SK-N-SH treated with all-trans-retinoic acid at 6 μM for 48 hours (cell line): Measurements from ENCODE around the gene NLRP9.

ENCODE experiments used
- ARNTL ChIP-seq: fragments of 450-650 bp; formaldehyde crosslinking; IDR thresholded peaks from 2 replicates; pipeline ENCODE4 v1.5.0; 2020; ENCODE audit warnings: low read depth, mild to moderate bottlenecking, moderate library complexity, borderline replicate concordance
- CSDC2 ChIP-seq: fragments of 250-450 bp; sonication (Bioruptor Pico); IDR thresholded peaks from 2 replicates; pipeline ENCODE4 v1.5.0; 2020; ENCODE audit warnings: mild to moderate bottlenecking, moderate library complexity
- OSR1 ChIP-seq: fragments of 250-450 bp; sonication (Bioruptor Pico); IDR thresholded peaks from 2 replicates; pipeline ENCODE4 v1.8.0; 2022; ENCODE audit warnings: moderate library complexity, mild to moderate bottlenecking, inconsistent platforms
- PATZ1 ChIP-seq: fragments of 250-450 bp; sonication (Bioruptor Pico); IDR thresholded peaks from 2 replicates; pipeline ENCODE4 v1.8.0; 2020; ENCODE audit warnings: mild to moderate bottlenecking, moderate library complexity, borderline replicate concordance
- RARB ChIP-seq: fragments of 250-450 bp; sonication (Bioruptor Pico); IDR thresholded peaks from 2 replicates; pipeline ENCODE4 v1.8.0; 2021; ENCODE audit warnings: mild to moderate bottlenecking, moderate library complexity
- TCF4 ChIP-seq: fragments of 250-450 bp; sonication (Bioruptor Pico); IDR thresholded peaks from 2 replicates; pipeline ENCODE4 v1.8.0; 2021; ENCODE audit warnings: mild to moderate bottlenecking, moderate library complexity, borderline replicate concordance
- TSHZ2 ChIP-seq: fragments of 250-450 bp; sonication (Bioruptor Pico); IDR thresholded peaks from 2 replicates; pipeline ENCODE4 v1.5.0; 2020; ENCODE audit warnings: mild to moderate bottlenecking, moderate library complexity
- ZFP30 ChIP-seq: fragments of 450-650 bp; formaldehyde crosslinking; IDR thresholded peaks from 2 replicates; pipeline ENCODE4 v1.5.0; 2022; ENCODE audit warnings: mild to moderate bottlenecking, moderate library complexity

GRCh38 chr19:55672418-55672817, 65.8 kb downstream of the NLRP9 start:
- TF ChIP-seq PATZ1 (no peak), ZFP30 (no peak), TSHZ2 (CRISPR knock-in tag) (no peak), ARNTL (no peak), CSDC2 (CRISPR knock-in tag) (no peak), RARB (no peak), TCF4 (CRISPR knock-in tag) (no peak), OSR1 (CRISPR knock-in tag) (no peak)
